SJCRH30 (cell line): ENCODE measurements around the gene GABRA4. TPM values are rescaled to one million over a fixed set of nuclear protein-coding genes. Genes with fewer than 3 reads are reported as not detected.

Experiments
- DNase-seq, 2 experiments: peaks; one replicate each; pipeline ENCODE4 v3.0.0-alpha.2; 2015 to 2020
- H3K27ac ChIP-seq: fragments of 250-450 bp; sonication (Bioruptor Pico); 2 replicates; pipeline ENCODE4 v1.5.1; 2020; ENCODE audit warnings: mild to moderate bottlenecking, moderate library complexity
- H3K27me3 ChIP-seq: fragments of 250-450 bp; sonication (Bioruptor Pico); 2 replicates; pipeline ENCODE4 v1.5.1; 2020; ENCODE audit warnings: mild to moderate bottlenecking, moderate library complexity
- H3K36me3 ChIP-seq: fragments of 250-450 bp; sonication (Bioruptor Pico); 2 replicates; pipeline ENCODE4 v1.5.1; 2020; ENCODE audit warnings: mild to moderate bottlenecking, moderate library complexity
- H3K4me1 ChIP-seq: fragments of 250-450 bp; sonication (Bioruptor Pico); 2 replicates; pipeline ENCODE4 v1.5.1; 2020; ENCODE audit warnings: mild to moderate bottlenecking, moderate library complexity
- H3K4me3 ChIP-seq: fragments of 250-450 bp; sonication (Bioruptor Pico); 2 replicates; pipeline ENCODE4 v1.5.1; 2020; ENCODE audit warnings: mild to moderate bottlenecking, moderate library complexity
- H3K9me3 ChIP-seq: fragments of 250-450 bp; sonication (Bioruptor Pico); replicated peaks from 2 replicates; pipeline ENCODE4 v1.5.1; 2020; ENCODE audit warnings: mild to moderate bottlenecking, moderate library complexity
- total RNA-seq: library from RNA; depleted of rRNA; stranded (reverse); fragments of >200 nt; shearing (Covaris generic); gene quantifications from 2 replicates; pipeline ENCODE4 v1.2.3, GENCODE V29; 2014

The GABRA4 gene
- total RNA-seq, 1 experiment from 2014 or later = not detected

DNA sequence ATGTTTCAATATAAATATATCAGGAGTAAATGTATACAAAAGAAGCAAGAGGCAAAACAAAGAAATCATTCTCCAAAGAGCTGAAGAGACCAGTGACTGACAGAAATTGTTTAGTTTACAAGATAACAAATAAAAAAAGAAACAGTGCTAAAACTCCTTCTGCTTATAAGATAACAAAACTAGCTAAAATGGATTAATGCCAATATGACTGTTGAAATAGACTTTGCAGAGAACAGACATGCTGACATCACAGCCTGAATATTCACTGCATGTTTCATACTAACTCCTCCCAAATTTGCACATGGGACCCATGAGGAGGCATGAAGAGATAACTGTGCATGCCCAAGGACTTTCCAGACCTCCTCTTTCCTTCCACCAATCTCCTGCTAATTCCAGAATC, 6.2 kb upstream of the GABRA4 start:
- Histone ChIP-seq H3K27me3 (no peaks in the 10 kb centered on the region), H3K4me1 (no peaks in the 10 kb centered on the region), H3K4me3 (no peak overlapping the region), H3K36me3 (no peaks in the 10 kb centered on the region), H3K9me3 (no peaks in the 10 kb centered on the region), H3K27ac (no peak overlapping the region)
- DNase-seq = no peak

GRCh38 chr4:46994007-46994405, 625 bp upstream of the GABRA4 start:
- H3K4me3 ChIP-seq = no peak overlapping the region
- H3K4me1 ChIP-seq = no peaks in the 10 kb centered on the region
- no peak for DNase-seq
- H3K36me3 ChIP-seq = no peaks in the 10 kb centered on the region
- no peaks in the 10 kb centered on the region for H3K27me3 ChIP-seq
- H3K9me3 ChIP-seq = no peaks in the 10 kb centered on the region
- H3K27ac ChIP-seq = no peak overlapping the region

DNA sequence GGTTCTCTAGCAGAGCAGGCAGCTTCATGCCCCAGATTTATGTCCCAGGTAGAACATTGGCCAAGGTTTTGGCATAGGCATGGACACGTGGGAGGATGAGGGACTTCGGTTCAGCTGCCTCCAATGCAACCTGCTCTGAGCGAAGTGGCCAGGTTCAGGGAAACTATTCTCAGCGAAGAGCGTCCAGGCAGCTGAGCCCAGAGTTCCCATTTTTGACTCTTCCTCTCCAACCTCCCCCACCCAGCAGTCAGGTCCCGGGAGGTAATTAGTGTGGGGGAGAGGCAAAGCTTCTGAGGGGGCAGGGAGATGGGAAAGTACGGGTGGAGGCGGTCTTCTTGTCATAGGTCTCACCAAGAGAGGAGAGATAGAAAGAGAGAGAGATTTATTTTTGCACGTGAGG, 1.0 kb downstream of the GABRA4 start:
- H3K4me3 ChIP-seq = no peak overlapping the region
- H3K27me3 ChIP-seq = no peaks in the 10 kb centered on the region
- H3K27ac ChIP-seq = no peak overlapping the region
- no peak for DNase-seq
- no peaks in the 10 kb centered on the region for H3K9me3 ChIP-seq
- H3K36me3 ChIP-seq = no peaks in the 10 kb centered on the region
- H3K4me1 ChIP-seq = no peaks in the 10 kb centered on the region

DNA sequence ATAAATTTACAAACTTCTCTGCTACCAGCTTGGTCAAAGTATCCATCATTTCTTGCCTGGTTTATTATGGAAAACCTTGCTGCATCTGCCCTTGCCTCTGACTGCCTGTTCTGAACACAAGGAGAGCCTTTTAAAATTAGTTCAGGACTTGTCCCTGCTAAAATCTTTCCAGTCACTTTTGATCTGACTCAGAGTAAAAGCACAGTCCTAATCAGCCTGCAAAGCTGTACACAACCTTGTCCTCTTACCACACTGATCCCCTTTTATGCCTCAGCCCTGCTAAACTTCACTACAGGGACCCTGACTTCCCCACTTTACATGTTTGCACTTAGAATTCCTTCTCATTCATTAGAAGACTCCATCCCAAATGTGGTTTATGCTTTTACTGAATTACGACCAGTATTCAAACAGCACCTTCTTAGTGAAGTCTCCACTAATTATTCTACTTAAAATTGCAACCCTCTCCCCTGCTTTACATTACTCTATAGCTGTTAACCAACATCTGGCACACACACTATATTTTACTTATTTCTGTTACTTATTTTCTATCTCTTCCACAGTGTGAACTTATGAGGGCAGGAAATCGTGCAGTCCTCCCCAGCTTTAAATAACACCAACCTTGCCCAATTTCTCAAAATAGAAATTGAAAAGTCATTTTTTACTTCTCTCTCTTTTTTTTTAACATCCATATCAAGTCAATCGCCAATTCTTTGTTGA, 6.3 kb downstream of the GABRA4 start:
- no peak for DNase-seq
- H3K27ac ChIP-seq = no peak overlapping the region
- H3K9me3 ChIP-seq = no peaks in the 10 kb centered on the region
- H3K27me3 ChIP-seq = no peaks in the 10 kb centered on the region
- no peak overlapping the region for H3K4me3 ChIP-seq
- H3K36me3 ChIP-seq = no peaks in the 10 kb centered on the region
- H3K4me1 ChIP-seq = no peaks in the 10 kb centered on the region

DNA sequence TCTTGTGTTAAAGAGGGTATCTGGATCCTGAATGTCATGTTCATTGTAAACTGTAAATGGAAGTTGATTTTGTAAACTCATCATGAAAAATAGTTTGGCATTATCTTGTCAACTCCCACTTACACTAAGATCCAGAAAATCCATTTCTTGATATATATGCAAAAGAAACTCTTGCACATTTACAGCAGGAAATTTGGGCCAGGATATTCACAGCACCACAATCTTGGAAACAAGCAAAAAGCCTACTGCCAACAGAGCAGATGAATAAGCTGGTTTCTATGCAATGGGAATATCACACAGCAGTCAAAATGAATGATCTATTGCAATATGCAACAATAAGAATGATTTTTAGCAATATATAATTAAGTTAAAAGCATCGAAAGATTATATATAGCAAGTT, 8.6 kb downstream of the GABRA4 start:
- Histone ChIP-seq H3K27ac (no peak overlapping the region), H3K27me3 (no peaks in the 10 kb centered on the region), H3K36me3 (no peaks in the 10 kb centered on the region), H3K4me1 (no peaks in the 10 kb centered on the region), H3K4me3 (no peak overlapping the region), H3K9me3 (no peaks in the 10 kb centered on the region)
- no peak for DNase-seq

DNA sequence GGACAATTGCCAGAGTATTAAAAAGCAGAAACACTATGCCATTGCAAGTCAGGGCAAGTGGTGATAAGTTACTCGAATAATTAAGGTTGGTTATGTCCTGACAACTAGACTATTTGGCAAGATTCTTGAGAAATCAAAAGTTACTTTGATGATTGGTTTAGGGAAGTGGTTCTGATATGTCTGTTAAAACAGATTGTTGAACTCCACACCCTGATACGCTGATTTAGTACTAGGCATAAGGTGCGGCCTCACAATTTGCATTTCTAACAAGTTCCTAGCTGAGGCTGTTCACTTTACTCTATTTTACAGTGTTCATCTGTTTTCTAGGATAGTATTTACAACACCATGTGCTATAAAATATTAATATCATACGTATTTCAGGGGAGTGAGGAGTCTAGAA, 12.5 kb downstream of the GABRA4 start:
- Histone ChIP-seq H3K27ac (no peak overlapping the region), H3K36me3 (no peaks in the 10 kb centered on the region)

GRCh38 chr4:46979726-46980125, 13.7 kb downstream of the GABRA4 start:
- Histone ChIP-seq H3K4me1 (no peaks in the 10 kb centered on the region), H3K4me3 (no peak overlapping the region), H3K9me3 (no peaks in the 10 kb centered on the region), H3K27me3 (no peaks in the 10 kb centered on the region), H3K27ac (no peak overlapping the region), H3K36me3 (no peaks in the 10 kb centered on the region)
- no peak for DNase-seq

More for the DNA sequence above, 12.5 kb downstream of the GABRA4 start:
- Histone ChIP-seq H3K9me3 (no peaks in the 10 kb centered on the region), H3K4me3 (no peak overlapping the region), H3K4me1 (no peaks in the 10 kb centered on the region), H3K27me3 (no peaks in the 10 kb centered on the region)
- DNase-seq = no peak

DNA sequence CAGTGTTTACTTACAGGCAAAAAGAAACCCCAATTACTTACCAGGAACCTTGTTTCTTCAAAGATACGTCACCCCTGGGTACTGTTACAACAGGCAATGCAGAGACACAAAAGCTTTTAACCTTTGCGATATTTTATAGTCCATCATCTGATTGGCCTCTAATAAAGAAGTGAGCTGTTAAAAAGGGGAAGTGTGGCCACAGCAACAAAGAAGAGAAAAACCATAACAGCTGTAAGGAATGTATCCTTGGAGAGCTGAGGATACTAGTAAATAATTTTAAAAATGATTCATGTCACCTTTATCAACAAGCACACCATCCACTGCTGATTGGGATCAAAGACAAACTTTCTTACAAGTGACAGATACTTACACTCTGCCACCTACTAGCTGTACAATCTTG, 14.1 kb downstream of the GABRA4 start:
- no peaks in the 10 kb centered on the region for H3K4me1 ChIP-seq
- no peaks in the 10 kb centered on the region for H3K9me3 ChIP-seq
- no peak overlapping the region for H3K4me3 ChIP-seq
- no peaks in the 10 kb centered on the region for H3K36me3 ChIP-seq
- no peaks in the 10 kb centered on the region for H3K27me3 ChIP-seq
- no peak overlapping the region for H3K27ac ChIP-seq
- no peak for DNase-seq

- no peaks in the 10 kb centered on the region for H3K4me1 ChIP-seq
- DNase-seq = no peak
- no peak overlapping the region for H3K4me3 ChIP-seq
- no peak overlapping the region for H3K27ac ChIP-seq
- H3K27me3 ChIP-seq = no peaks in the 10 kb centered on the region
- H3K9me3 ChIP-seq = no peaks in the 10 kb centered on the region
- no peaks in the 10 kb centered on the region for H3K36me3 ChIP-seq
Measured at GRCh38 chr4:46977245-46977644, 16.1 kb downstream of the GABRA4 start.

DNA sequence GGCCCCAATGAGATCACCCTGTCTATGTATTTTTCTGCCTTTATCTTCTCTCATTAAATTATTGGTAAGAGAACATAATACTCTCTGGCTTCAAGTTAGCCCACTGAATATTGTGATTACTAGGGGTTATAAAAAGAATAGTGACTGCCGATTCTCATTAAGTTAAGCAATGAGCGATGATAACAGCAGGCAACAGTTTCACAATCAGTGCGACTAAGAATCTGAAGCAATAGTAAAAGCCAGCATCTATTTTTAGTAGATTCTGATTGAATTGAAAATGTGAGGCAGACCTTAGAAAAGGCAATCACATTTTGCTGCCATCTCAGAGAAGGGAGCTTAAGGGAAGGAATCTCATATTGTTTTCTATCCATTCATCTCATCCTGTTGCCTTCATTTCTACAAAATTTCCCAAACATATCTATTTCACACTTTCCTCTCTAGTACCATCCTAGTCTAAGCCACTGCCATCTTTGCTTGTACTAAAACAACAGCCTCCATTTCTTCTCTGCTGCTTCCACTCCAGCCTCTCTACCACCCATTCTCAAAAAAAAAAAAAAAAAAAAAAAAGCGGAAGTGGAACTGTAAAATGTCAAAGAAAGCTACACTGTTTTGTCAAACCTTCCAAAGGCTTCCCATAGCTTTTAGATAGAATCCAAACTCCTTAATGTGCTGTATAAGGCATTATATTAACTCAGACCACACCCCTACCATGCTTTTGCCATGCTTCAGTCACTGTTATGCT, 17.4 kb downstream of the GABRA4 start:
- no peaks in the 10 kb centered on the region for H3K36me3 ChIP-seq
- H3K9me3 ChIP-seq = no peaks in the 10 kb centered on the region
- H3K27me3 ChIP-seq = no peaks in the 10 kb centered on the region
- H3K4me3 ChIP-seq = no peak overlapping the region
- no peak overlapping the region for H3K27ac ChIP-seq
- no peaks in the 10 kb centered on the region for H3K4me1 ChIP-seq
- DNase-seq = no peak

- H3K4me3 ChIP-seq = no peak overlapping the region
- H3K4me1 ChIP-seq = no peaks in the 10 kb centered on the region
- no peaks in the 10 kb centered on the region for H3K27me3 ChIP-seq
- no peak overlapping the region for H3K27ac ChIP-seq
- no peaks in the 10 kb centered on the region for H3K36me3 ChIP-seq
- DNase-seq = peak in 1 of 2 experiments; percentile 12
- no peaks in the 10 kb centered on the region for H3K9me3 ChIP-seq
Measured at GRCh38 chr4:46974891-46975543, 18.4 kb downstream of the GABRA4 start.

DNA sequence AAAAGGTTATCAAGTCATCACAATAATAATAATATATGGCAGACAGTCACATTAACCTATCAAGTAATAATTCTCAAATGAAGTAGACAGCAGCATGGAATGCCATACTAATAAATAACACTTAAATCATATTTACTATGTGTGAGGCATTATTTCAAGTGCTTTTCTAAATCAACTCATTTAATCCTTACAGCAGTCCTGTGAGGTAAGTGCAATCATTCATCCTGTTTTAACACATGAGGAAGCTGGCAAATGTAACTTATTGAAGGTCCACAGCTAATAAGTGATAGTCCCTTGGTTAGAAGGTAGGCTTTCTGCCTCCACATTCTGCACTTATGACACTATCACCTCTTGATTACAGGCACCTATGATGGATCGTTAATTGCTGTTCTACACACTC, 24.5 kb downstream of the GABRA4 start:
- Histone ChIP-seq H3K36me3 (no peaks in the 10 kb centered on the region), H3K4me3 (no peak overlapping the region), H3K4me1 (no peaks in the 10 kb centered on the region), H3K27ac (no peak overlapping the region), H3K9me3 (no peaks in the 10 kb centered on the region), H3K27me3 (no peaks in the 10 kb centered on the region)
- no peak for DNase-seq

DNA sequence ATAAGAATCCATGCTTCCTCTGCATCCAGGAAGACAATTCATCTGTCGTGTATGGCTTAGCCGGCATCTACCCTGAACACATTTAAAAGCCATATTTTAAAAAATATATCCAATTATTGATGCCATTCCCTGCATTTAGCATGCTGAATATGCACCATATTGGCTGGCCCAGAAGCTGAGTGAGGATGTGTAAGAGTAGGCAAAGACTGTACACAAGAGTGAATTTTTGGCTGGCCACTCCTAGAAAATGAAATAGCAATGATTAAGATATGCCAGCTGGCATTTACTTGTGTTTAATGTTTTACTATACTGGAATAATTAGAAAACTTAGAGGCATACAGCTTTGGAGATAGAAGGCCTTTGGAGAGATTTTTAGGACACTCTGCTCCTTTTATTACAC, 25.8 kb downstream of the GABRA4 start:
- Histone ChIP-seq H3K4me1 (no peaks in the 10 kb centered on the region), H3K27me3 (no peaks in the 10 kb centered on the region), H3K4me3 (no peak overlapping the region), H3K9me3 (no peaks in the 10 kb centered on the region), H3K36me3 (no peaks in the 10 kb centered on the region), H3K27ac (no peak overlapping the region)
- no peak for DNase-seq

DNA sequence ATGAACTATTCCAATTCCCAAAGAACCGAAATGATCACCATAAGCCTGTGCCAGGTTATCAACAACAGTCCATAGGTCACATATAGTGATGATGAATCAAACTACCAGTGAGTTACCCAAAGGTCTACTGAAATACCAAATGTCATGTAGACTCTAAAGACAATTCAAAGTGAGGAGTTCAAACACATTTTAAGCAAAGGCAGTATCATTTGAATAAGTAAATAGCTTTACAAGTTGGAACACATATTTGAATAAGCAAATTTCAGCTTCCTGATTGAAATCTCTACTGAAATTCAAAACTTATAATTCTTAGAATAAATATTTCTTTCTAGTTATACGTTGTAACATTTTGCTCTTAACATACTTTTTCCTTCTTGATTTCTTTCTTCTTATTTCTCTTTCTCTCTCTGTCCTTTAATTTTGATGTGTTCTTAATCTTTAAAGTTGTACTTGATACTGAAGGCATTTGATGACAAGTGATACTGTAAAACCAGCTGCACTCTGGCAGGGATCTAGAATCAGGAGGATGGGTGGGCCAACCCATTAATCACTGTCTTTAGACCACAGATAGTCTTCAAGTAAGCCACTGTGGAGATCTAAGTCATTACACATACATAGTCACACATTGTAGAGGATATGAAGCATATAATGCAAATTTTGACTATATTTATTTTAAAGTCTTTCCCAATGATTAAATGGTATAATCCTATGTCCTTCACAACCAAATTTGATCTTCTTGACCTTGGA, 34.5 kb downstream of the GABRA4 start:
- Histone ChIP-seq H3K27ac (no peak overlapping the region), H3K36me3 (no peaks in the 10 kb centered on the region), H3K9me3 (no peaks in the 10 kb centered on the region), H3K27me3 (no peaks in the 10 kb centered on the region), H3K4me1 (no peaks in the 10 kb centered on the region), H3K4me3 (no peak overlapping the region)
- no peak for DNase-seq

DNA sequence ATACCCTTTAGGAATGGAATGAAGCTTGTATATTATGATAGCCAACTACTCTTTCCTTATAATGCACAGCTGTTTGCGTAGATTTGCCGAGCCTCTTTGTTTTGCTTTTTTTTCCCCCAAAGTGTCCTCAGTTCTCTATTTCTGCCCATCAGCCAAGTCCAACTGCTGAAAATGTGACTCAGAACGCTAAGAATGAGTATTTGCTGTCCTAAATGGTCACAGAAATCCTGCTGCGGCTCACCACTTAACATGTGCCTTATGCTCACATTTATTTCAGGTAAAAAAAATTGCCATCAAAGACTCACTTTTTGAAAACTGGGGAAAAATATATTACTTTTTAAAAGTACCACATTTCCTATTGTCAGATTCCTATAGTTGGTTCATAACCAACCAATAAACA, 36.9 kb downstream of the GABRA4 start:
- Histone ChIP-seq H3K27me3 (no peaks in the 10 kb centered on the region), H3K4me1 (no peaks in the 10 kb centered on the region), H3K27ac (no peak overlapping the region), H3K36me3 (no peaks in the 10 kb centered on the region), H3K9me3 (no peaks in the 10 kb centered on the region), H3K4me3 (no peak overlapping the region)
- DNase-seq = no peak
